22Rv1 (cell line): ENCODE results near the gene MTHFD1L.

ENCODE experiments used
- ZFX ChIP-seq: fragments of 450-650 bp; IDR thresholded peaks from 2 replicates; pipeline ENCODE4 v1.6.1; 2017; ENCODE audit warnings: antibody characterized with exemption, borderline replicate concordance
- TF ChIP-seq, protein P1 (sequence below): fragments of 450-650 bp; IDR thresholded peaks from 2 replicates; pipeline ENCODE4 v1.5.1; 2017; ENCODE audit warnings: mild to moderate bottlenecking

DNA sequence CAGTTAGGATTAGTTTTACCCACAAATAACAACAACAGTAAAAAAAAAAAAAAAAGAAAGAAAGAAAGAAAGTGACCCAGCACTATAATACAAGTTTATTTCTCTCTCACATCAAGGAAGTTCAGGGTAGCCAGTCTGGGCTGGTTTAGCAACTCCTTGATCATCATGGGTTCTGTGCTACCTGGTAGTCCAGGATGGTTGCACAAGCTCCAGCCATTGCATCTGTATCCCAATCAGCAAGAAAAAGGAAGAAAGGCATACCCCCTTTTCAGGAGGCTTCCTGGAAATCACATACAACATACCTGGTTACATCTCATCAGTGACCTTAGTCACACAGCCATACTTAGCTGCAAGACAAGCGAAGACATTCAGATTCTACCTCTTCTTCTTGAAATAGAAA is 128.5 kb downstream of the MTHFD1L start:
- TF ChIP-seq, protein P1, sequence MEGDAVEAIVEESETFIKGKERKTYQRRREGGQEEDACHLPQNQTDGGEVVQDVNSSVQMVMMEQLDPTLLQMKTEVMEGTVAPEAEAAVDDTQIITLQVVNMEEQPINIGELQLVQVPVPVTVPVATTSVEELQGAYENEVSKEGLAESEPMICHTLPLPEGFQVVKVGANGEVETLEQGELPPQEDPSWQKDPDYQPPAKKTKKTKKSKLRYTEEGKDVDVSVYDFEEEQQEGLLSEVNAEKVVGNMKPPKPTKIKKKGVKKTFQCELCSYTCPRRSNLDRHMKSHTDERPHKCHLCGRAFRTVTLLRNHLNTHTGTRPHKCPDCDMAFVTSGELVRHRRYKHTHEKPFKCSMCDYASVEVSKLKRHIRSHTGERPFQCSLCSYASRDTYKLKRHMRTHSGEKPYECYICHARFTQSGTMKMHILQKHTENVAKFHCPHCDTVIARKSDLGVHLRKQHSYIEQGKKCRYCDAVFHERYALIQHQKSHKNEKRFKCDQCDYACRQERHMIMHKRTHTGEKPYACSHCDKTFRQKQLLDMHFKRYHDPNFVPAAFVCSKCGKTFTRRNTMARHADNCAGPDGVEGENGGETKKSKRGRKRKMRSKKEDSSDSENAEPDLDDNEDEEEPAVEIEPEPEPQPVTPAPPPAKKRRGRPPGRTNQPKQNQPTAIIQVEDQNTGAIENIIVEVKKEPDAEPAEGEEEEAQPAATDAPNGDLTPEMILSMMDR = no peak
- TF ChIP-seq ZFX = no peak
